HG03066 (cell line): ENCODE data around the gene FOXB2.

Source experiments
- ATAC-seq: cut with Tn5 transposase; IDR thresholded peaks from one replicate; pipeline ENCODE4 v1.9.1; 2021; ENCODE audit warnings: low read depth; ENCODE audit not compliant: unreplicated experiment

The FOXB2 gene

DNA sequence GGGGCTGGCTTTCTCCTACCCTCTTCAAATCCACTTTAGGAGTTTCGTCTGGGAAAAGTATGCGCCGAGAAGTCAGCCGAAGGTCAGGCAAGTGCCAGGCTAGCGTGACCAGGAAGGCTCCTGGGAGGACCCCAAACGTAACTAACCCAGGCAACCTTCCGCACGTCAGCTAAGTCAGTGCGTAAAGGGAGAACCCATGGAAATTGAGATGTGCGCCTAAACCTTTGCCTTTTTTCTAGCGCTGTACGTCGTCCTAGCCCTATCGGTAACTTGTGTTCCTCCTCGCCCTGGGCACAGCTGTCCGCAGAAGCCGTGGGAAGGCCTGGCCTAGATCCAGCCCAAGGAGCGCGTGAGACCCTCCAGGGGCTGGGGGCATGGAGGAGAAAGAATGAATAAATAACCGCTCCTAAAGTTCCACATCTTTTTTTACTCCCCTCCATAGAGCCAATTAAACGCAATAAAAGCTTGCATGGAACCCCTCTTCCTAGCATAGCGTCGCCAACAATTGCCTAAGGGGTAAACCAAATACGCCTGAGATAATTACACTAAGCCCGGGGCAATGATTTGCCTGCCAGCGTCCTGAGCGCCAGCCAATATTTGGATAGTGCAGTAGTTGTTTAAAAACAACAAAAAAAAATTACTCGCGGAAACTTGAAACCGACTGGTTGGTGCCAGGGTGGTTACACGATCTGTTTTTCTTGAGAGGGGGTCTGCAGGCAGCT is 4.0 kb upstream of the FOXB2 start:
- ATAC-seq, result no peak

DNA sequence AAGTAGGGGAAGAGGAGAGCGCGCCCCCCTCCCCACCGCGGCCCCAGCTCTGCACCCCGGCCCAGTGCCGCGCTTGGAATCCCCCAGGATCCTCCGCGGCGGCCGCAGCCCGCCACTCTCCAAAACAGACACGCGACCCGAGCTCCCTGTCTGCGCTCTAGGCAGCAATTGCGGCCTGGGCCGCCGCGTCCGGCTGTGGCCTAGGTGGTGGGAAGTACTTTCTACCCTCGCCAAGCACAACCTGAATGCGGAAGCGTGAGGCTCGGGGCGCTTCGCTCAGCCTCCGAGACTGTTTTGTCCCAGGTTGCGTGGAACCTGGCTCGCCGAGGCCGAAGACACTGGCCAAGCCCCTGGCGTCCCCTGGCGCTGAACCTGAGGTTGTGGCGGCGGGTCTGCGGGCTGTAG is 3.3 kb upstream of the FOXB2 start:
- no peak for ATAC-seq

DNA sequence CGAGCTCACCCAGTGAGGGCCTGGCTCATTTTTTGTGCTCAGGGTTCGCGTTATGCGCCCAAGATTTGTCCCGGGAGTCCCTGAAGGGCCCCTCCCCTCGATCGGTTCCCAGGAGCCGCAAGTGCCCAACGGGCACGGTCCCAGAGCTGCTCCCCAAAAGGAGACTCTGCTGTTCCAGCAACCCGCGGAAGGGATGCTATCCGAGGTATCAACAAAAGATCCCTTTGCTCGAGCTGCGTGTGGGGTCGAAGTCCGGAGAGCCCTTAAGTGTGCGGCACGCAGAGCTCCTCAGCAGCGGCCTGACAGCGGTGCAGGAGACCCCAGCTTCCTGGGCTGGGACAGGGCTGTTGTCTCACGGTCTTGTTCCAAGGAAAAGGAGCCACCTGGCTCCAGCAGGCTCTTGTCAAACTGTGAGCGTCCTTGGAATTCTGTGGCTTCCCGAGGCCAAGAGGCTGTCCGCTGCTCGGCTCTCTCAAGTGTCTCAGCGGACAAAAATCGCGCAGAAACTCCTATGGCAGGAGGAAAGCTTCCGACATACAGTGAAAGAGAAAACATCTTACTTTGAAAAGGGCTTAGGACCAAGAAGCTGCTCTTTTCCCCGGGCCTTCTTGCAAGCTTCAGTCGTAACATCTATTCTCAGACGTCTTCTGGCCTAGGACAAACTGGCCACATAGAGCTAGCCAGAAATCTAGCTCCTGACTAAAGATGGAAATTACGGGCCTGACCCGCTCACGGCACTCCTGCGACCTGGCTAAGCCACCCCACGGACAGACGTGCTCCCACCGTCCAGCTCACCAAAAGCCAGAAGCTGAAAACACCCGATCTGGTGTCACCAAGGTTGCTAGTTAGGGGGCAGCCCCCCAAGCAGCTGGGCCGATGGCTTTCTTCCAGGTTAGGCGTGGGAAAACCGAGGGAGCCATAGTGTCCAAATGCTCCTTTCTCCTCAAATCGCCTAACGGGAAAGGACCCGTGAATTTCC is 2.6 kb upstream of the FOXB2 start:
- no peak for ATAC-seq

DNA sequence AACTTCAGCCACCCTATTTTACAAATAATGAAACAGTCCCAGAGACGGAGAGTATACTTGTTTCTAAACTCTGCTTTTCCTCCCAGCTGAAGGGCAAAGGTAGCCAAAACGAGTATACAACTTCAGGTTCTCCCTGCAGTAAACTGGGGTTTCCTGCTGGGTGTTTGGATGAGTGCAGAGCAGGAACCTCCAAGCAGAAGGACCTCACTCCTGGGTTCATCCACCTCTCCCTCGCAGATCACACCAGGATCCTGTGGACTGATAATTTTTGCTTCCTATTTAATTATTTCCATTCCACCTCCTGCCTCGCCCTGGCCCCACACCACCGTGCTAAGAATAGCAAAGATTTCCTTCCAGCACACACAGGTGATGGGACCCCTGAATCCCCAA is 2.0 kb upstream of the FOXB2 start:
- no peak for ATAC-seq

DNA sequence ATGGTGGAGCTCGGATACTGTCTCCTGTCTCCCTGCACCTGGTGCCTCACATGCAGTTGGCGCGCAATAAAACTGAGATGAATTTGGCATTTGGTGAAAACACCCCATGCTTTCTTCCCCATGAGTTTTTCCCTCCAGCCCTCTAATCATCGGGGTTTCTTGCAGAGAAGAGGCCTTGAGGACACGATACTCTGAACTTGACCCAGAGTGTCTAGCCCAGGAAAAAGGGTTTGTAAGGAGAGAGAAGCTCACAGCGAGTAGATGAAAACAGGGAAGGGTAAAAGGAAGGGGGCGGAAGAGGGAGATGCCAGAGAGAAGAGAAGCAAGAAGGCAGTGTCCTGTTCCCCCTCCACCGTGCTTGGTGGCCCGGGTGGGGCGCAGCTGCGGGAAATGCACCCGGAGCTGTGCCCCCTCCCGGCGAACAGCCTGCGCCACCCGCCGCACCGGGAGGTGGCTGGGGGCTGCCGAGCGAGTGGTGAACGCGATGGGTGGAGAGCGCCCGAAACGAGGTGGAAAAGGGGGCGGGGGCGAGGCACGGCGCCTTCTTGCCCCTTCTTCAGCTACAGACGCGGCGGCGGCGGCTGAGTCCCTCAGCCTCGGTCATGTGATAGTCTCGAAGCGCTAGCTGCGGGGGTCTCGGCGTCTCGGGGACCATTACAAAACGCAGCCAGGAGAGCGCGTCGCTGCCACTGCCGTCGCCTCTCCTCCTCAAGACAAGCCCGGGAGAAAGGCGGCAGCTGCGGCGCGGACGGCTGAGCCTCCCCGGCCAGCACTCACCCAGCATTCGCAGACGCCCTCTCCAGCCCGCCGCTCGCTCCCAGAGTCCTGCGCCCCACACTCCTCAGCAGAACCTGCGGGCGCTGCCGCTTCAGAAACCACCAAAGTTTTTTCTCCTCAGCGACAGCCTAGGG is 1.1 kb upstream of the FOXB2 start:
- ATAC-seq, result no peak

DNA sequence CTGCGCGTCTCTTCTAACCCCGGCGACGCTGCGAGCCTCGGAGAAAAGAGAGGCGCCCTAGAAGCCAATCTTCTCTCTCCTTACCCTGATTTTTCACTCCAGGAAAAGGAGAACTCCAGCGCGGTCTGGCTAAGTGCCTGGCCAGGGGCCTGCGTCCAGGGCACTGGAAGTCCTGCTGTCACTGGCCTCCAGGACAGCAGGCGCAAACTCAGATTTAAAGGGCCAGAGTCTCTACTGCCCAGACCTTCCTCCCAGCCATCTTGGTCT is 553 bp upstream of the FOXB2 start:
- ATAC-seq, result no peak

DNA sequence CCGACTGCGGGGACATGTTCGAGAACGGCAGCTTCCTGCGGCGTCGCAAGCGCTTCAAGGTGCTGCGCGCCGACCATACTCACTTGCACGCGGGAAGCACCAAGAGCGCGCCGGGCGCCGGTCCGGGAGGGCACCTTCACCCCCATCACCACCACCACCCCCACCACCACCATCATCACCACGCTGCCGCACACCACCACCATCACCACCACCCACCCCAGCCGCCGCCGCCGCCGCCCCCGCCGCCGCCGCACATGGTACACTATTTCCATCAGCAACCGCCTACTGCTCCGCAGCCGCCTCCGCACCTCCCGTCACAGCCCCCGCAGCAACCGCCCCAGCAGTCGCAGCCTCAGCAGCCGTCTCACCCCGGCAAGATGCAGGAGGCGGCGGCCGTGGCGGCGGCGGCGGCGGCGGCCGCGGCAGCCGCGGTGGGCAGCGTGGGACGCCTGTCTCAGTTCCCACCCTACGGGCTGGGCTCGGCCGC is 514 bp downstream of the FOXB2 start:
- no peak for ATAC-seq

DNA sequence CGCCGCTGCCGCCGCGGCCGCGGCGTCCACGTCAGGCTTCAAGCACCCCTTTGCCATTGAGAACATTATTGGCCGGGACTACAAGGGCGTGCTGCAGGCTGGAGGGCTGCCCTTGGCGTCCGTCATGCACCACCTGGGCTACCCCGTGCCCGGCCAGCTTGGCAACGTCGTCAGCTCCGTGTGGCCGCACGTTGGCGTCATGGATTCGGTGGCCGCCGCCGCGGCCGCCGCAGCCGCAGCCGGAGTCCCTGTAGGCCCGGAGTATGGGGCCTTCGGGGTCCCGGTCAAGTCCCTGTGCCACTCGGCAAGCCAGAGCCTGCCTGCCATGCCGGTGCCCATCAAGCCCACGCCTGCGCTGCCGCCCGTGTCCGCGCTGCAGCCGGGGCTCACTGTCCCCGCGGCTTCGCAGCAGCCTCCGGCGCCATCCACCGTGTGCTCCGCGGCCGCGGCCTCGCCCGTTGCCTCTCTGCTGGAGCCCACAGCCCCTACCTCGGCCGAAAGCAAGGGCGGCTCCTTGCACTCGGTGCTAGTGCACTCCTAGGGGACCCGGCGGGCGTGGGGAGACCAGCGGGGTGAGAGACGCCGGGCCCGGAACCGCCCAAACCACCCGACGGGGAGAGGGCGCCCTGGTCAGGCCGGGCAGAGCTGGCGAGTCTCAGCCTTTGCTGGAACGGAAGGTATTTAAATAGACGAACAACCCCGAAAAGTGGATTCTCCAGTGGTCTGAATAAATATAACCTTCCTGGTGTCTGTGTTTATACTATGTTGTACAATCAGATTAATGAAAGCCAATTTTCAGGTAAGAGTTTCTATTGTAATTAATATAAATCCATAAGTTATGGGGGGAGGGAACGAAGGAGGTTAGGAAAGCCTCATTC is 1.2 kb downstream of the FOXB2 start:
- ATAC-seq, result no peak

DNA sequence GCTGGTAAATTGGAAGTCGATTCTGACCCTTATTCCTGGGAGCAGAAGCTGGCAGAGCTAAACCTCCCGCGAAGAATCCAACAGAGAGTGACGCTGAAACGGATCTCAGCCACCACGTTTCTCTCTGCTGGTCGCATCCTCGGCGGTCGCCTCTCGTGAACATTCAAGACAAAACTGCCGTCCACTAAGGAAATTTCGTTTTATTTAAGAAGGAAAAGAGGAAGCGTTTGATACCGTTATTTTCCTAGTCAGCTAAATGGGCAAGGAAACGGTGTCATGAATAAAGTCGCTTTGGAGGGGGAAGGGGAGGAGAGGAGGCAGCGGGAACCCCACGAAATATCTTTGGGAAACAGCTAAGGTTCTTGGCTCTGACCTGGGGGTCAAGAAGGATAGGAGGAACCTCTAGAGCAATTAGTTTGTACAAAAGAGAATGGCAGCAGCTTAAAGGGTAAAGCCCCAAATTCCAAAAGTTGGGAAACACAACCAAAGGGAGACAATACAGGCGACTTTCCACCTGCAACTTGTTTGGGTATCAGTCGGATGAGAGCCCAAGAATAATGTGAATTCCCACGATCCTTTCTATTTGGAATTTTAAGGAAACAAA is 1.9 kb downstream of the FOXB2 start:
- ATAC-seq, result no peak

DNA sequence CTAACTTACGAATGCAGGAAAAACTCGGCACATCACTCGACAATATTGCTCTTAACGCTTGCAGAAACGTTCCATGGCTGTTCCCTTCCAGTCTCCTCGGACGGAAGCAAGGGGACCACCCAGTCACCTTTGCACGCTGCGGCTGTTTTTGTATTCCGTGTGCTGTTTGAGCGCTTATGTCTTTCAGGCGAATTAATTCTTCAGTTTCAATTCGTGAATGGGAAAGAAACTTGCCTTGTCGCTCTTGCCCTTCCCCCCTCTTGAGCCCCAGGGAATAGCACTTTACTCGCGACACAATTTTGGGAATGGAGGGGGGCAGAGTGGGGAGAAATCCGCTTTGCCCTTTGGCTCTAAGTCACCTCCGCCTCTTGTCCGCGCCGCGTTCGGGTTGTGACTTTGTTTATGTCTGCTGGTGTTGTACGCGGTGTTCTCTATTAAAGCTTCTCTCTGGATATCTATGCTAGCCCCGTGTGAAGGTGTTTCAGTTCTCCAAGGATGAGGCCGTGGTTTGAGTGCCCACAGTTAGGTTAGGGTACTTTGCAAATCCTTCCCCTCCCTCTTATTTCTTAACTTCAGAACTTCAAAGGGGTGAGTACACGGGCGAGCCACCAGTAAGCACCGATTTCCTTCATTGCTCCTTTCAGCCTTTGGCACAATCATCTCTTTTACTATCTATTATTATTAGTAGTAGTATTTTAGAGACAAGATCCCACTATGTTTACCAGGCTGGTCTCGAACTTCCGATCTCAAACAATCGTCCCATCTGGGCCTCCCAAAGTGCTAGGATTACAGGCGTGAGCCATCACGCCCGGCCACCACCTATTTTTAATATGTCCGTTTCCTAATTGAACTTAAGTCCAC is 2.7 kb downstream of the FOXB2 start:
- ATAC-seq, result no peak

DNA sequence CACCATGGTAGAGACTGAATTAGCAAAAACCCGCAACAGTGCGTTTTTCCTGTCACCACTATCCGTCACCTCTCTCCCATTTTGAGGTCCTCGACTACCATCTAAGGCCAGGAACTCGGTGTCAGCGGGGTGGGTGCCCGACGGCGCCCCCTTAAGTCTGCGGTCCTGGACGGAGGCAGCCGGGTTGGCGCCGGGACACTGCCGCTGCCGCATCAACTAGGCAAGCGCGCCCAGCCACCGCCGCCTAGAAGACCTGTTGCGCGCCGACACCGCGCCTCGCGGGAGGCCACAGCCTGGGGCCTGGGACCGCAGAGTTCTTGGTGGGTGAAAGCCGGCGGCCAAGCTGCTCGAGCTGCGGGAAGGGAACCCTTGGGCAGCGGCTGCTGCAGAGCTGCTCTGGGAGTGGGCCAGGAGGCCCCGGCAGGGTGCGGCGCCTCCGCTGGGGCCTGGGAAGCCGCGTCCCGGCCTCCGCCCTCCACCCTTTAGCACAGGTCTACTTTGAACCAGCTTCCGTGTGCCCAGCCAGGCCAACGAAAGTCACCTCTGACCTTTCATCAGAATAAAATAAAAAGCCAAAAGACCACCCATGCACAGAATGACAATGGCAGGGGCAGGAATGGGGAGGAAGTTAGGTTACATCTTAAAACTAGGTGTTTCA is 3.5 kb downstream of the FOXB2 start:
- ATAC-seq, result no peak

DNA sequence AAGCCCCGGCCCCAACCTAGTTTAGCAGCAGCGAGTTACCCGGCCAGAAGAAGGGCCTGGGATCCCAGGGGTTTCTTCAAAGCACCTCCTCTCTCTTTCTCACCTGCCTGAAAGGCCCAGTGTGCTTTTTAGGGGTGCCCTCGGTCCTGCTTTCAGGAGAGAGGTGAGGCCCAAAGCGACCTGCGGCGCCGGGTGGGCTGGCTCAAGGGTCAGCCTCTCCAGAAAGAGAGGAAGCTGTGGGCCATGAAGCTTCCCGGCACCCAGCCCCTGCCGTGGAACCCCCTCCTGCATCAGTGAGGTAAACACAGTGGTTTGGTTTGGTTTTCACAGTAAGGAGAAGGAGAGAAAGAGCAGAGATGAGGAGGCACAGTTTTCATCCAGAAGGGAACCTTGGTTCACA is 4.3 kb downstream of the FOXB2 start:
- no peak for ATAC-seq

DNA sequence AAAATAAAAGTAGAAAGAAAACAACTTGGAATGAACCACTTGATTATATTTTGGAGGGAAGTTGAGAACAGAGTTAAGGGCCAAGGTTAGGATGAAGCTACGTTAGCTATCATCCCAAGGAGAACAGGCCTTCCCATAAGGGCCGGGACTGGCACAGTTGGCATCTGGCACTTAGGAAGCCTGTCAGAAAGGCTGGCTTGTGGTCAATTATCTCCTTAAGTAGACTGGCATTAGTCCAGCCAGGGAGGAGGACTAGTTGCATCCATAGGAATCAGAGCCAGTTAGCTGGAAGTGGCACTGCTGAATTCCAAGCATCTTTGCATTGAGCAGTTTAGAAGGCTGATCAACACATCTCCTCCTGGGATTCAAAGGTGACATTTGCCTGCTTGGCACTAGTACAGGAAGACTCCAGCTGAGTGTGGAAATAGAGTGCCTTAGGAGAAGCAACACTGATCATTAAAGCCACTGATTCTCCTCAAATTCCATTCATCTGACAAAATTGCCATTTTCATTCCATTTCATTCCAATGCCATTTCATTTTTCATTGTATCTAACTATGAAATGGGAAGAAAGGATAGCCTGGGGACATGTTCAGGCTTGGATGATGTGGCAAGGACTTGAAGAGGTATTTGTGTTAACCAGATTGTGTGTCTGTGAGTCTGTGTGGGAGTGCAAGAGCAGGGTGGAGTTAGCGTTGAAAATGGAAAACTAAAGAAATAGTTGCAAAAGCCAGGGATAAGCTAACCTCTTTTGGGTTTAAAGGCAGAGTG is 5.5 kb downstream of the FOXB2 start:
- ATAC-seq, result no peak

DNA sequence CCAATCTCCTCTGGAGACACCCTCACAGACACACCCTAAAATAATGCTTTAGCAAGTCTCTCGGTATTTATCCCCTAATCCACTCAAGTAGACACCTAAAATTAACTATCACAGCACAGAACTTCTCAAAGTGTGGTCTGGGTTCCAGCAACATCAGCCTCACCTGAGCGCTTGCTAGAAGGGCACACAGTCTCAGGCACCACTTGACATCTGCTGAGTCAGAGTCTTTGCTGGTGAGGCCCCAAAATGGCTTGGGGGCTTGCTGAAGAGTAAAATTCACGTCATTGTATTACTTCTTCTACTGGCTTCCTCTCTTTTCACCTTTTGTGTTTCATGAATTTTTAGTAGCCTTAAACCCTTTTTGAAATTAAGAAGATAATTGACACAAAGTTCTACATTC is 9.0 kb downstream of the FOXB2 start:
- ATAC-seq, result no peak

DNA sequence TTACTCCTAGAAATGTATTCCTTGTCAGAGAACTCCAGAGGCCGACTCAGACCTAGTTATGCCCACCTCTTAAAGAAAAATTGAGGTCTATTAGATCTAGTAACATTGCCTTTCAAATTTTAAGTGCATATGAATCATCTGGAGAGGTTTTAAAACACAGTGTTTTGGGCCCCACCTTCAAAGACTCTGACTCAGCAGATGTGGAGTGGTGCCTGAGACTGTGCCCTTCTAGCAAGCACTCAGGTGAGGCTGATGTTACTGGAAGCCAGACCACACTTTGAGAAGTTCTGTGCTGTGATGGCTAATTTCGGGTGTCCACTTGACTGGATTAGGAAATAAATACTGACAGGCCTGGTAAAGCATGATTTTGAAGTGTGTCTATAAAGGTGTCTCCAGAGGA is 10.6 kb downstream of the FOXB2 start:
- ATAC-seq, result no peak

DNA sequence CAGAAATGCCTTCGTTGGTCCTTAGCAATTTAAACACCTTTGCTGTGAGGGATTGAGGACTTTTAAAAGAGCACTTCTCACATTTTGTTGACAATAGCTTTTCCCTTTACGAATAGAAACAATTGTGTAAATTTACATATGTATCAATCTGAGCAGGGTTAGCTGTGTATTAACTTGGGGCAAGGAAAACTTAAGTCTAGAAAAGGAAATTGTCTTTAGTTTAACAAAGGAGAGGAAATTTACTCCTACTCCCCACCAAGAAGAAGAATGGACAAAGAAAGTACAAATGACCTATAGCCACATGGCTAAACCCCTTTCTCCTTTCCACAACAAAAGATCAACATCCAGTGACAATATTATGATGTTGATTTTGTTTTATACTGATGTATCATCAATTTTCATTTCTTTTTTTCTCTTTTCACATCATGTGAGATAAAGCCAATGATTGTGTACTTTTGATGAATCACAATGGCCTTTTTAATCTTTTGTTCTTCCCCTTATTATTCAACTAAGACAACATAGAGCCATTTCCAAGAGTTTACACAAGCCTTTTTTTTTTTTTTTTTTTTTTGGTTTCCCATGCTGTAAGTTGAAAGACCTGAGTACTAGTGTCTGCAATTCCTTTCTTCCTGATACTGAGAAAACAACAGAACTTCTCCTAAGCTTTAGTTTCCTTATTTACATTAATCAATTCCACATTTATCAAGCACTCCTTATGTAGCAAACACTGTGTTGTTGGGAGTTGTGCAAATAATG is 19.0 kb downstream of the FOXB2 start:
- no peak for ATAC-seq

DNA sequence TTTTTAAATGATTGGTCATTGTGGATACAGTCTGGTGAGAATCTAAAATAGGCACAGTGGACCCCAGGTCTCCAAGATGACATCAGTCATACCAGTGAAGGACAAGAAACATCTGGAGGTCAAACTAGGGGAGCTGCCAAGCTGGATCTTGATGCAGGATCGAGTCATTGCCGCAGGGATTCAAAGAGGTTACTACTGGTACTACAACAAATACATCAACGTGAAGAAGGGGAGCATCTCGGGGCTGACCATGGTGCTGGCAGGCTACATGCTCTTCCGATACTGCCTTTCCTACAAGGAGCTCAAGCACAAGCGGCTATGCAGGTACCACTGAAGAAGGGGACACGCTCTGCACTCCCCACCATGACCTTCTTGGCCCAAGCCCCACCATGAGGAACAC is 20.9 kb downstream of the FOXB2 start:
- ATAC-seq, result no peak
